HL-60/S4 treated with phorbol 12-myristate 13-acetate at 8.2 ng/mL for 4 days and 3 days (cell line): Measurements from ENCODE around the gene KIF26A.

Experiments
- in situ Hi-C: fragments of 300-500 bp; cut with MboI; formaldehyde crosslinking; loops from 2 replicates; pipeline ENCODE4 v1.15.0; 2022; ENCODE audit warnings: low sequenced_read_pairs

The KIF26A gene

GRCh38 chr14:104100171-104101085 lies 38.0 kb upstream of the KIF26A start:
- in situ Hi-C loops = no loop called here

- in situ Hi-C loops = no loop called here
Measured at GRCh38 chr14:104101086-104101621, 37.2 kb upstream of the KIF26A start.

- in situ Hi-C loops = no loop called here
Measured at GRCh38 chr14:104101651-104102281, 36.6 kb upstream of the KIF26A start.

- in situ Hi-C loops = no loop called here
Measured at GRCh38 chr14:104102282-104102914, 36.0 kb upstream of the KIF26A start.

GRCh38 chr14:104103061-104103445 lies 35.3 kb upstream of the KIF26A start:
- in situ Hi-C loops = no loop called here

GRCh38 chr14:104103446-104104075 lies 34.8 kb upstream of the KIF26A start:
- in situ Hi-C loops = no loop called here

GRCh38 chr14:104104076-104104901 lies 34.1 kb upstream of the KIF26A start:
- in situ Hi-C loops = no loop called here

GRCh38 chr14:104105071-104105821 lies 33.1 kb upstream of the KIF26A start:
- in situ Hi-C loops = no loop called here

- in situ Hi-C loops = no loop called here
Measured at GRCh38 chr14:104105822-104106470, 32.4 kb upstream of the KIF26A start.

- in situ Hi-C loops = no loop called here
Measured at GRCh38 chr14:104106471-104106991, 31.9 kb upstream of the KIF26A start.

GRCh38 chr14:104107101-104107581 lies 31.2 kb upstream of the KIF26A start:
- in situ Hi-C loops = no loop called here

- in situ Hi-C loops = no loop called here
Measured at GRCh38 chr14:104107611-104108569, 30.5 kb upstream of the KIF26A start.

- in situ Hi-C loops = no loop called here
Measured at GRCh38 chr14:104108570-104109541, 29.5 kb upstream of the KIF26A start.

- in situ Hi-C loops = no loop called here
Measured at GRCh38 chr14:104109731-104110361, 28.5 kb upstream of the KIF26A start.

GRCh38 chr14:104110491-104111209 lies 27.7 kb upstream of the KIF26A start:
- in situ Hi-C loops = no loop called here
